K562 (cell line): ENCODE data around the gene SCN2B. TPM values are rescaled to one million over a fixed set of nuclear protein-coding genes. Genes with fewer than 3 reads are reported as not detected.

ENCODE experiments used
- ATAC-seq: fragments of 200-7000 bp; cut with Tn5 transposase; 3 replicates; pipeline ENCODE4 v1.9.1; 2020; ENCODE audit warnings: moderate library complexity
- BruUV-seq: library from RNA; stranded (reverse); fragments of 400-500 nt; replicated peaks from 2 replicates; lab custom pipeline; 2021; lab: Mats Ljungman, UMichigan
- CTCF ChIA-PET: fragments of 300-600 bp; formaldehyde crosslinking; extraction: SDS; loops from one replicate; lab custom pipeline; 2021; ENCODE audit warnings: low intra/inter-chr PET ratio; lab: Yijun Ruan, JAX
- POLR2A ChIA-PET: fragments of 300-600, 350-650 bp; sonication (Branson Sonifier 250); formaldehyde crosslinking; extraction: SDS; loops from one replicate; lab custom pipeline; 2021; ENCODE audit warnings: antibody characterized with exemption, inconsistent platforms; lab: Yijun Ruan, JAX
- DNase-seq, 4 experiments: peaks; one replicate each; pipeline versions ENCODE4 v3.0.0 to v3.0.0-alpha.2; 2011 to 2018; ENCODE audit warnings: low spot score in 3 of 4, mixed read lengths in 3 of 4; ENCODE audit errors: extremely low read depth in 1 of 4
- FAIRE-seq: peaks from 2 replicates; lab custom pipeline; 2011; peaks lifted over from hg19 to GRCh38; lab: Jason Lieb, UNC
- H2AFZ ChIP-seq: 2 replicates; pipeline ENCODE4 v1.6.0; 2011; ENCODE audit warnings: low read depth, low read length, control low read depth, inconsistent platforms
- H3K27ac ChIP-seq: fragments of 200-600 bp; 3 replicates; pipeline ENCODE4 v1.8.0; 2011; ENCODE audit warnings: low read depth, mild to moderate bottlenecking, control low read depth, inconsistent platforms, low read length, moderate library complexity, mixed read lengths; ENCODE audit errors: extremely low read depth
- H3K27me3 ChIP-seq, 2 experiments: fragments of 300-600 bp in 1 of 2; 2 replicates in 1 of 2; 3 replicates in 1 of 2; pipeline versions ENCODE4 v1.6.0 to v1.8.0; 2011; ENCODE audit warnings: inconsistent platforms in 2 of 2, low read length in 2 of 2, mild to moderate bottlenecking in 1 of 2, mixed read lengths in 1 of 2, moderate library complexity in 1 of 2; ENCODE audit not compliant: control insufficient read depth in 2 of 2, insufficient read depth in 2 of 2
- H3K36me3 ChIP-seq: fragments of 300-600 bp; 3 replicates; pipeline ENCODE4 v1.8.0; 2011; ENCODE audit warnings: mild to moderate bottlenecking, low read length, inconsistent platforms; ENCODE audit not compliant: control insufficient read depth, insufficient read depth
- H3K4me1 ChIP-seq, 2 experiments: fragments of 200-600 bp in 1 of 2; replicated peaks in 1 of 2; 2 replicates in 1 of 2; 3 replicates in 1 of 2; pipeline versions ENCODE4 v1.5.1 to v1.8.0; 2011; ENCODE audit warnings: inconsistent platforms in 2 of 2, low read length in 2 of 2, mild to moderate bottlenecking in 1 of 2, mixed read lengths in 1 of 2, moderate library complexity in 1 of 2; ENCODE audit not compliant: control insufficient read depth in 2 of 2, insufficient read depth in 2 of 2
- H3K4me2 ChIP-seq: 2 replicates; pipeline ENCODE4 v1.6.1; 2011; ENCODE audit warnings: low read length, control low read depth, inconsistent platforms, mixed read lengths; ENCODE audit not compliant: insufficient read depth
- H3K4me3 ChIP-seq: fragments of 200-600 bp; sonication (generic), shearing (Covaris generic); 2 replicates; pipeline ENCODE4 v1.5.1; 2016; ENCODE audit warnings: control low read depth, inconsistent platforms
- H3K79me2 ChIP-seq: fragments of 200-600 bp; 3 replicates; pipeline ENCODE4 v1.8.0; 2011; ENCODE audit warnings: low read length, inconsistent platforms; ENCODE audit not compliant: control insufficient read depth, insufficient read depth
- H3K9ac ChIP-seq, 2 experiments: 2 replicates each; pipeline versions ENCODE4 v1.6.0 to v1.6.1; 2011; ENCODE audit warnings: low read depth in 2 of 2, low read length in 2 of 2, control low read depth in 1 of 2, inconsistent platforms in 1 of 2, mild to moderate bottlenecking in 1 of 2, mixed read lengths in 1 of 2; ENCODE audit not compliant: insufficient read depth in 1 of 2
- H3K9me1 ChIP-seq: one replicate; pipeline ENCODE4 v1.6.0; 2011; ENCODE audit warnings: inconsistent platforms, mild to moderate bottlenecking, low read length, moderate library complexity; ENCODE audit not compliant: control insufficient read depth, insufficient read depth
- H3K9me3 ChIP-seq: replicated peaks from 2 replicates; pipeline ENCODE4 v1.5.1; 2011; ENCODE audit warnings: low read depth, low read length, inconsistent platforms; ENCODE audit not compliant: control insufficient read depth, insufficient read depth
- H4K20me1 ChIP-seq: replicated peaks from 2 replicates; pipeline ENCODE4 v1.6.1; 2011; ENCODE audit warnings: low read length, inconsistent platforms, mixed read lengths; ENCODE audit not compliant: control insufficient read depth, insufficient read depth
- GTF2E2 ChIP-seq: fragments of 200-800 bp; sonication (Bioruptor generic); IDR thresholded peaks from 2 replicates; pipeline ENCODE4 v1.6.1; 2016; ENCODE audit warnings: missing genetic modification characterization, missing compliant biosample characterization
- HCFC1 ChIP-seq: IDR thresholded peaks from 2 replicates; pipeline ENCODE4 v1.6.1; 2012; ENCODE audit warnings: low read depth, low read length, improper control_type of control experiment
- KLF16 ChIP-seq: IDR thresholded peaks from 2 replicates; pipeline ENCODE4 v1.6.1; 2016; ENCODE audit warnings: antibody characterized with exemption
- NRF1 ChIP-seq, 2 experiments: fragments of 450-650 bp; IDR thresholded peaks in 1 of 2; conservative IDR thresholded peaks in 1 of 2; 2 replicates each; pipeline ENCODE4 v1.6.1; 2014; ENCODE audit warnings: mild to moderate bottlenecking in 2 of 2
- WGBS: fragments of 100-300 bp; shearing (Covaris generic); methylation state at CpG from one replicate; pipeline ENCODE4 v1.1.6; 2016; ENCODE audit warnings: low coverage, mixed read lengths; ENCODE audit not compliant: insufficient coverage; ENCODE audit errors: missing lambda C conversion rate; 5-methylcytosine and 5-hydroxymethylcytosine counted together
- in situ Hi-C: fragments of 300-500 bp; cut with MboI; formaldehyde crosslinking; loops from 4 replicates; pipeline ENCODE4 v1.15.0; 2018; ENCODE audit warnings: inconsistent platforms, mixed read lengths
- intact Hi-C: fragments of 100-400 bp; cut with micrococcal nuclease; formaldehyde crosslinking; loops from 2 replicates; pipeline ENCODE4 v1.14.2; 2022
- polyA plus RNA-seq, 8 experiments: library from polyadenylated mRNA; depleted of rRNA in 4 of 8; stranded (reverse) in 5 of 8; unstranded in 3 of 8; fragments of >200 nt; fragmentation: Nextera tagmentation in 2 of 8; fragmentation: Illumina TruSeq in 1 of 8; extraction: Ambion mirVana in 2 of 8; extraction: Trizol in 1 of 8; gene quantifications; 2 replicates each; pipeline versions ENCODE4 v1.2.1 to v1.2.3, GENCODE V29; 2011 to 2014; ENCODE audit warnings: inconsistent platforms in 1 of 8, missing spikeins in 1 of 8
- total RNA-seq, 7 experiments: library from RNA; depleted of rRNA in 6 of 7; stranded (reverse); fragments of >200 nt in 6 of 7; fragmentation: Illumina TruSeq in 2 of 7; extraction: Trizol in 2 of 7; gene quantifications; 2 replicates each; pipeline versions ENCODE4 v1.2.1 to v1.2.3, GENCODE V29; 2011 to 2021; ENCODE audit warnings: low replicate concordance in 1 of 7
- TF ChIP-seq, protein P1 (sequence below): fragments of 250-450 bp; sonication (Bioruptor Pico); IDR thresholded peaks from 2 replicates; pipeline ENCODE4 v1.5.0; 2020; ENCODE audit warnings: mild to moderate bottlenecking
- TF ChIP-seq, protein P2 (sequence below): sonication (generic); formaldehyde crosslinking; IDR thresholded peaks from 2 replicates; pipeline ENCODE4 v1.8.0; 2022; ENCODE audit warnings: mild to moderate bottlenecking, missing genetic modification reagents, borderline replicate concordance

SCN2B gene
- total and polyA plus RNA-seq, 9 of the 15 experiments (the other 6 are each of a cell fraction or from before 2014, with no cell fraction given) = not detected

DNA sequence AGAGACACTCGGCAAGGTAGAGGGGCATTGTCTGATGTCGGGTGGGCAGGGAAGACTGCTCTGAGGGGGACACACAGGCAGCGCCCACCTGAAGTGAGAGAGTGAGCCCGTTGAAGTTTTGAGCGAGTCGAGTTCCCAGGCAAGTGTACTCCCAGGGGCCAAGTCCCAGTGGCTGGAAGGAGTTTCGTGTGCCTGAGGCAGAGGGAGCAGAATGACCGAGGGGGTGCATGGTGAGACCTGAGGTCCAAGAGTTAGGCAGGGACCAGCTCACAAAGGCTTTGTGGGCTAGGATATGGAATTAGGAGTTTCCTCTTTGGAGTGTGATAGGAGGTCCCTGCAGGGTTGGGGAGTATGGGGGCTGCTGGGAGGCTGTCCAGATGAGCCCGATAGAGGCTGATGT, 6.2 kb downstream of the SCN2B start:
- H3K79me2 ChIP-seq = no peaks in the 10 kb centered on the region
- no peaks in the 10 kb centered on the region for H3K9me1 ChIP-seq
- WGBS = 1% methylated on average over 9 of the region's 9 CpGs
- peaks cover 22% of the 10 kb centered on the region for H4K20me1 ChIP-seq
- H3K27me3 ChIP-seq = peaks cover 26 to 83% of the 10 kb centered on the region in 2 experiments; a peak in 4 of 5 replicates
- ChIA-PET POLR2A (interaction anchor here (0.6 to 1.0 kb wide), 2 partner anchors 13 to 24 kb away, joined by 3 read pairs; no protein-coding TSS in a partner anchor), CTCF (no interaction called here)
- peaks cover 0 to 10% of the 10 kb centered on the region in 2 experiments; a peak in 2 of 5 replicates for H3K4me1 ChIP-seq
- no peak overlapping the region for H3K4me2 ChIP-seq
- TF ChIP-seq, protein P1, sequence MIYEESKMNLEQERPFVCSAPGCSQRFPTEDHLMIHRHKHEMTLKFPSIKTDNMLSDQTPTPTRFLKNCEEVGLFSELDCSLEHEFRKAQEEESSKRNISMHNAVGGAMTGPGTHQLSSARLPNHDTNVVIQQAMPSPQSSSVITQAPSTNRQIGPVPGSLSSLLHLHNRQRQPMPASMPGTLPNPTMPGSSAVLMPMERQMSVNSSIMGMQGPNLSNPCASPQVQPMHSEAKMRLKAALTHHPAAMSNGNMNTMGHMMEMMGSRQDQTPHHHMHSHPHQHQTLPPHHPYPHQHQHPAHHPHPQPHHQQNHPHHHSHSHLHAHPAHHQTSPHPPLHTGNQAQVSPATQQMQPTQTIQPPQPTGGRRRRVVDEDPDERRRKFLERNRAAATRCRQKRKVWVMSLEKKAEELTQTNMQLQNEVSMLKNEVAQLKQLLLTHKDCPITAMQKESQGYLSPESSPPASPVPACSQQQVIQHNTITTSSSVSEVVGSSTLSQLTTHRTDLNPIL = no peak
- TF ChIP-seq HCFC1 (no peak), KLF16 (no peak), NRF1 (conservative IDR thresholded peaks at IDR 0.05 in 1 of 2, IDR thresholded peaks at IDR 0.05 in 1 of 2) (no peak), GTF2E2 (tag) (no peak)
- TF ChIP-seq, protein P2, sequence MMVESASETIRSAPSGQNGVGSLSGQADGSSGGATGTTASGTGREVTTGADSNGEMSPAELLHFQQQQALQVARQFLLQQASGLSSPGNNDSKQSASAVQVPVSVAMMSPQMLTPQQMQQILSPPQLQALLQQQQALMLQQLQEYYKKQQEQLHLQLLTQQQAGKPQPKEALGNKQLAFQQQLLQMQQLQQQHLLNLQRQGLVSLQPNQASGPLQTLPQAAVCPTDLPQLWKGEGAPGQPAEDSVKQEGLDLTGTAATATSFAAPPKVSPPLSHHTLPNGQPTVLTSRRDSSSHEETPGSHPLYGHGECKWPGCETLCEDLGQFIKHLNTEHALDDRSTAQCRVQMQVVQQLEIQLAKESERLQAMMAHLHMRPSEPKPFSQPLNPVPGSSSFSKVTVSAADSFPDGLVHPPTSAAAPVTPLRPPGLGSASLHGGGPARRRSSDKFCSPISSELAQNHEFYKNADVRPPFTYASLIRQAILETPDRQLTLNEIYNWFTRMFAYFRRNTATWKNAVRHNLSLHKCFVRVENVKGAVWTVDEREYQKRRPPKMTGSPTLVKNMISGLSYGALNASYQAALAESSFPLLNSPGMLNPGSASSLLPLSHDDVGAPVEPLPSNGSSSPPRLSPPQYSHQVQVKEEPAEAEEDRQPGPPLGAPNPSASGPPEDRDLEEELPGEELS (CRISPR knock-in tag) = no peak
- TF ChIP-seq, all 486 proteins: peak for 0
- in situ Hi-C loops (no loop called here), intact Hi-C loops (loop anchor here (2.0 to 10.0 kb wide), 2 partner anchors 225 to 351 kb away; no protein-coding TSS in a partner anchor)
- H3K27ac ChIP-seq = no peak overlapping the region
- no peaks in the 10 kb centered on the region for H3K9me3 ChIP-seq
- DNase-seq (no peak), ATAC-seq (no peak), FAIRE-seq (no peak)
- no peak overlapping the region for H3K9ac ChIP-seq
- H3K4me3 ChIP-seq = no peak overlapping the region
- BruUV-seq = no TSS peak
- H3K36me3 ChIP-seq = no peaks in the 10 kb centered on the region
- no peak overlapping the region for H2AFZ ChIP-seq
